Loucy (cell line): Measurements from ENCODE around the gene CDR2L.

Experiments used
- H2AFZ ChIP-seq: fragments of 200-600 bp; sonication (generic); 2 replicates; pipeline ENCODE4 v1.6.0; 2016; ENCODE audit warnings: antibody characterized with exemption, mild to moderate bottlenecking, low read length, moderate library complexity
- H3F3A ChIP-seq: fragments of 200-600 bp; 2 replicates; pipeline ENCODE4 v1.6.0; 2016; ENCODE audit warnings: antibody characterized with exemption, low read depth, mild to moderate bottlenecking
- H3K27me3 ChIP-seq: fragments of 200-600 bp; sonication (generic); 2 replicates; pipeline ENCODE4 v1.6.1; 2014; ENCODE audit warnings: low read length, mild to moderate bottlenecking; ENCODE audit not compliant: insufficient read depth, poor library complexity, severe bottlenecking
- H3K36me3 ChIP-seq: fragments of 200-600 bp; sonication (generic); 2 replicates; pipeline ENCODE4 v1.6.1; 2016; ENCODE audit warnings: low read length; ENCODE audit not compliant: insufficient read depth
- H3K4me1 ChIP-seq: fragments of 200-600 bp; sonication (generic); 2 replicates; pipeline ENCODE4 v1.5.1; 2014; ENCODE audit warnings: low read length, mild to moderate bottlenecking; ENCODE audit not compliant: insufficient read depth, poor library complexity, severe bottlenecking
- H3K4me2 ChIP-seq: fragments of 200-600 bp; sonication (generic); 2 replicates; pipeline ENCODE4 v1.6.0; 2014; ENCODE audit warnings: antibody characterized with exemption, low read length, low read depth, mild to moderate bottlenecking; ENCODE audit not compliant: poor library complexity, severe bottlenecking
- H3K4me3 ChIP-seq: fragments of 200-600 bp; sonication (generic); 2 replicates; pipeline ENCODE4 v1.5.1; 2014; ENCODE audit warnings: low read length, mild to moderate bottlenecking, mixed read lengths; ENCODE audit not compliant: poor library complexity, severe bottlenecking
- H3K79me2 ChIP-seq: fragments of 200-600 bp; sonication (generic); 2 replicates; pipeline ENCODE4 v1.6.1; 2014; ENCODE audit warnings: low read length; ENCODE audit not compliant: insufficient read depth
- H3K9ac ChIP-seq: fragments of 200-600 bp; sonication (generic); 2 replicates; pipeline ENCODE4 v1.6.0; 2014; ENCODE audit warnings: mild to moderate bottlenecking, low read depth, low read length, moderate library complexity; ENCODE audit not compliant: poor library complexity, severe bottlenecking
- H3K9me2 ChIP-seq: fragments of 200-600 bp; sonication (generic); replicated peaks from 2 replicates; pipeline ENCODE4 v1.6.1; 2016; ENCODE audit warnings: low read depth, low read length, mixed read lengths
- H3K9me3 ChIP-seq: fragments of 200-600 bp; sonication (generic); 2 replicates; pipeline ENCODE4 v1.6.1; 2014; ENCODE audit warnings: mild to moderate bottlenecking, antibody characterized with exemption, low read length, low read depth; ENCODE audit not compliant: insufficient read depth
- H4K20me1 ChIP-seq: fragments of 200-600 bp; sonication (generic); 2 replicates; pipeline ENCODE4 v1.6.0; 2014; ENCODE audit warnings: antibody characterized with exemption, low read length, mild to moderate bottlenecking; ENCODE audit not compliant: insufficient read depth, poor library complexity, severe bottlenecking
- EZH2phosphoT487 ChIP-seq: fragments of 200-600 bp; IDR thresholded peaks from 2 replicates; pipeline ENCODE4 v1.6.1; 2018; ENCODE audit warnings: antibody characterized with exemption, mild to moderate bottlenecking, moderate library complexity, borderline replicate concordance
- TF ChIP-seq, protein P1 (sequence below): fragments of 200-600 bp; sonication (generic); conservative IDR thresholded peaks from 2 replicates; pipeline ENCODE4 v1.5.1; 2014; ENCODE audit warnings: mild to moderate bottlenecking, antibody characterized with exemption, low read length

Gene CDR2L

DNA sequence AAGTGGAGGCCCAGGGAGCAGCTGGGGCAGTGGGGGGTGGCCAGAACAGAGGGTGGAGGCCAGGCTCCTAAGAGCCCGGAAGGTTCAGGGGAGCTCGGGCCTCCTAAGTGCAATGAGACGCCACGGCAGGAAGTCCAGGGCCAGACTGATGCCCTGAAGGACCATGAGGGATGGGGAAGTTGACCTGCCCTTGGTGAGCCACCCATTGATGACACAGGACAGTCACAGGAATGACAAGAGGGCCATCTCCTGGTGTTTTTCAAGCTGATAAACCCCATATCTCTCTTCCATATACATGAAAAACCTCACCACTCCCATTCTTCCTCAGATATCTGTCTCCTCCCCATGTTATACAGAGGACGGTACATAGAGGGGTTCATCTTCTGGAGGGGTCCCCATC is 19.2 kb downstream of the CDR2L start:
- Histone ChIP-seq H2AFZ (no peak overlapping the region), H3F3A (peaks cover 4% of the 10 kb centered on the region; the same call in 1 of the 2 replicates), H4K20me1 (no peaks in the 10 kb centered on the region), H3K27me3 (no peaks in the 10 kb centered on the region), H3K9me2 (no peaks in the 10 kb centered on the region), H3K9ac (no peak overlapping the region), H3K9me3 (no peaks in the 10 kb centered on the region), H3K4me1 (peaks cover 2% of the 10 kb centered on the region), H3K79me2 (no peaks in the 10 kb centered on the region), H3K4me2 (no peak overlapping the region), H3K4me3 (no peak overlapping the region), H3K36me3 (no peaks in the 10 kb centered on the region)
- TF ChIP-seq, protein P1, sequence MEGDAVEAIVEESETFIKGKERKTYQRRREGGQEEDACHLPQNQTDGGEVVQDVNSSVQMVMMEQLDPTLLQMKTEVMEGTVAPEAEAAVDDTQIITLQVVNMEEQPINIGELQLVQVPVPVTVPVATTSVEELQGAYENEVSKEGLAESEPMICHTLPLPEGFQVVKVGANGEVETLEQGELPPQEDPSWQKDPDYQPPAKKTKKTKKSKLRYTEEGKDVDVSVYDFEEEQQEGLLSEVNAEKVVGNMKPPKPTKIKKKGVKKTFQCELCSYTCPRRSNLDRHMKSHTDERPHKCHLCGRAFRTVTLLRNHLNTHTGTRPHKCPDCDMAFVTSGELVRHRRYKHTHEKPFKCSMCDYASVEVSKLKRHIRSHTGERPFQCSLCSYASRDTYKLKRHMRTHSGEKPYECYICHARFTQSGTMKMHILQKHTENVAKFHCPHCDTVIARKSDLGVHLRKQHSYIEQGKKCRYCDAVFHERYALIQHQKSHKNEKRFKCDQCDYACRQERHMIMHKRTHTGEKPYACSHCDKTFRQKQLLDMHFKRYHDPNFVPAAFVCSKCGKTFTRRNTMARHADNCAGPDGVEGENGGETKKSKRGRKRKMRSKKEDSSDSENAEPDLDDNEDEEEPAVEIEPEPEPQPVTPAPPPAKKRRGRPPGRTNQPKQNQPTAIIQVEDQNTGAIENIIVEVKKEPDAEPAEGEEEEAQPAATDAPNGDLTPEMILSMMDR = no peak
- no peak for TF ChIP-seq EZH2phosphoT487

DNA sequence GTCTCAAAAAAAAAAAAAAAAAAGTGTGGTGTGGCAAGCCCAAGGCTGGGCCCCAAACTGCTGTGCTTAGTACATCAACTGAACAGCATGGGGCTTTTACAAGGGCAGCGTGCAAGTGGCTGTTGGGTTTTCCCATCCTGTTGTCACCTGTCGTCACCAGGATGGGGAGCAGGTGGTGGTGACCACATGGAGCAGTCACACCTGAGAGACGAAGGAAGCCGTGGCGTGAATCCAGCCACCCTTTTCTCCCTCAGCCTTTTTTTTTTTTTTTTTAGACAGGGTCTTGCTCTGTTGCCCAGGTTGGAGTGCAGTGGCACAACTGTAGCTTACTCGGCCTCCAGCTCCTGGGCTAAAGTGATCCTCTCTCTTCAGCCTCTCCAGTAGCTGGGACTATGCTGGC is 20.9 kb downstream of the CDR2L start:
- Histone ChIP-seq H4K20me1 (no peaks in the 10 kb centered on the region), H2AFZ (no peak overlapping the region)
- TF ChIP-seq EZH2phosphoT487 = no peak
- TF ChIP-seq, protein P1 = no peak

DNA sequence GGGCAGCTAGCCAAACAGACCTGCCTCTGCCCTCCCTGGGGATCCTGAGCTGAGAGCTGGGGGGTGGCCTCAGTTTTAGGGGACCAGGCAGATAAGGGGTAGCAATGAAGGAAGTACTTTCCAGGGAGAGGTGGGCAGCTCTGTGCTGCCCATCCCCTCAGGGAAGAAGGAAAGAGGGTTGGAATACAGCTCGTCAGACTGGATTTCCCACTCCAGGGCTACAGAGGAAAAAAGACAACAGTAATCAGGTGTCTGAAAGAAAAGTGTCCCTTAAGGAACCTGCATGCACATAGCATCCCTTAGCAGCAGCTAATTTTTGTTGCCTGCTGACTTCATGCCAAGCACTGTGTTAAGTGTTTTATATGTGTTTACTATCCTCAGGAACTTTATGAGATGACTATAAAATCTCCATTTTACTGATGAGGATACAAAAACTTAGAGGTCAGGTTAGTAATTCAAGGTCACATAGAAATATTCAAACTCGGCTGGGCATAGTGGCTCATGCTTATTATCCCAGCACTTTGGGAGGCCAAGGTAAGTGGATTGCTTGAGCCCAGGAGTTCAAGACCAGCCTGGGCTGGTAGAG is 21.8 kb downstream of the CDR2L start:
- Histone ChIP-seq H2AFZ (no peak overlapping the region), H3K4me3 (no peak overlapping the region)

More for the DNA sequence above, 20.9 kb downstream of the CDR2L start:
- Histone ChIP-seq H3F3A (peaks cover 9% of the 10 kb centered on the region; the same call in 1 of the 2 replicates), H3K9ac (no peak overlapping the region), H3K4me3 (no peak overlapping the region), H3K36me3 (no peaks in the 10 kb centered on the region), H3K9me3 (no peaks in the 10 kb centered on the region), H3K4me2 (no peak overlapping the region), H3K9me2 (no peaks in the 10 kb centered on the region), H3K79me2 (peaks cover 4% of the 10 kb centered on the region; the same call in 1 of the 2 replicates), H3K4me1 (peaks cover 11% of the 10 kb centered on the region), H3K27me3 (no peaks in the 10 kb centered on the region)

More for the DNA sequence above, 21.8 kb downstream of the CDR2L start:
- no peak for TF ChIP-seq EZH2phosphoT487
- TF ChIP-seq, protein P1 = no peak
- Histone ChIP-seq H3K27me3 (no peaks in the 10 kb centered on the region), H3K9ac (no peak overlapping the region), H3K79me2 (peaks cover 13% of the 10 kb centered on the region; the same call in 1 of the 2 replicates), H3K36me3 (no peaks in the 10 kb centered on the region), H3K9me3 (no peaks in the 10 kb centered on the region), H3K9me2 (no peaks in the 10 kb centered on the region), H4K20me1 (no peaks in the 10 kb centered on the region), H3K4me2 (no peak overlapping the region), H3F3A (peaks cover 9% of the 10 kb centered on the region; the same call in 1 of the 2 replicates), H3K4me1 (peaks cover 16% of the 10 kb centered on the region)
